ENCODE data around the gene GGCT.

Gene GGCT

DNA sequence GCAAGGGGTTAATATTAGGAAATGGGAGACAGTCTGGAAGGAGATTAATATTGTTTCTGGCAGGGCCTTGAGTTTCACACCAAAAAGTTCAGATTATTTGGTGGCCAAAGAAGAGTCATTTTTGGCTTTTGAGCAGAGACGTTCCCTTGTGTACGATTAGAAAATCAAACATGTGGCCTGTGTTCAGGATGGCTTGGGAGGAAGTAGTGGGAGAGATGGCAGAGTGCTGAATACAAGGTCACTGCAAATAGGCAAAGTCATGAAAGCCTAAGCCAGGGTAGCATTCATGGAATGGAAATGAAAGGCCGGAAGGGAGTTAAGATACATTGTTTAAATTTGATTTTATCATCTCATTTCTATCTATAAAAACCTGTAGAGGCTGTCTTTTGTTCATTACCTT is 9.5 kb upstream of the GGCT start:
- ATAC-seq, result no peak
- TF ChIP-seq, protein P1, sequence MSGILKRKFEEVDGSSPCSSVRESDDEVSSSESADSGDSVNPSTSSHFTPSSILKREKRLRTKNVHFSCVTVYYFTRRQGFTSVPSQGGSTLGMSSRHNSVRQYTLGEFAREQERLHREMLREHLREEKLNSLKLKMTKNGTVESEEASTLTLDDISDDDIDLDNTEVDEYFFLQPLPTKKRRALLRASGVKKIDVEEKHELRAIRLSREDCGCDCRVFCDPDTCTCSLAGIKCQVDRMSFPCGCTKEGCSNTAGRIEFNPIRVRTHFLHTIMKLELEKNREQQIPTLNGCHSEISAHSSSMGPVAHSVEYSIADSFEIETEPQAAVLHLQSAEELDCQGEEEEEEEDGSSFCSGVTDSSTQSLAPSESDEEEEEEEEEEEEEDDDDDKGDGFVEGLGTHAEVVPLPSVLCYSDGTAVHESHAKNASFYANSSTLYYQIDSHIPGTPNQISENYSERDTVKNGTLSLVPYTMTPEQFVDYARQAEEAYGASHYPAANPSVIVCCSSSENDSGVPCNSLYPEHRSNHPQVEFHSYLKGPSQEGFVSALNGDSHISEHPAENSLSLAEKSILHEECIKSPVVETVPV (CRISPR knock-in tag; IDR thresholded peaks at IDR 0.05), result no peak
- TF ChIP-seq ZC3H10 (CRISPR knock-in tag; IDR thresholded peaks at IDR 0.05) (no peak), TCF4 (CRISPR knock-in tag; IDR thresholded peaks at IDR 0.05; ENCODE audit: borderline replicate concordance) (no peak), POU6F1 (CRISPR knock-in tag; IDR thresholded peaks at IDR 0.05; ENCODE audit: borderline replicate concordance, low read depth) (no peak), ZNF8 (CRISPR knock-in tag; IDR thresholded peaks at IDR 0.05) (no peak), ZFP3 (CRISPR knock-in tag; IDR thresholded peaks at IDR 0.05) (no peak), ZFP30 (CRISPR knock-in tag; IDR thresholded peaks at IDR 0.05) (no peak), CREB5 (CRISPR knock-in tag; IDR thresholded peaks at IDR 0.05; ENCODE audit: low read depth) (no peak), TOX (CRISPR knock-in tag; IDR thresholded peaks at IDR 0.05; ENCODE audit: borderline replicate concordance) (no peak), SNAI2 (CRISPR knock-in tag; IDR thresholded peaks at IDR 0.05) (no peak), OSR1 (CRISPR knock-in tag; IDR thresholded peaks at IDR 0.05) (no peak), ISL1 (CRISPR knock-in tag; IDR thresholded peaks at IDR 0.05) (no peak), BACH2 (CRISPR knock-in tag; IDR thresholded peaks at IDR 0.05; ENCODE audit: borderline replicate concordance) (no peak), GLIS3 (CRISPR knock-in tag; IDR thresholded peaks at IDR 0.05) (no peak), ARNTL (CRISPR knock-in tag; IDR thresholded peaks at IDR 0.05; ENCODE audit: borderline replicate concordance, low read depth) (no peak), RARB (CRISPR knock-in tag; IDR thresholded peaks at IDR 0.05) (no peak), ZNF565 (CRISPR knock-in tag; conservative IDR thresholded peaks at IDR 0.05; ENCODE audit: low read depth) (no peak)
- TF ChIP-seq, protein P2, sequence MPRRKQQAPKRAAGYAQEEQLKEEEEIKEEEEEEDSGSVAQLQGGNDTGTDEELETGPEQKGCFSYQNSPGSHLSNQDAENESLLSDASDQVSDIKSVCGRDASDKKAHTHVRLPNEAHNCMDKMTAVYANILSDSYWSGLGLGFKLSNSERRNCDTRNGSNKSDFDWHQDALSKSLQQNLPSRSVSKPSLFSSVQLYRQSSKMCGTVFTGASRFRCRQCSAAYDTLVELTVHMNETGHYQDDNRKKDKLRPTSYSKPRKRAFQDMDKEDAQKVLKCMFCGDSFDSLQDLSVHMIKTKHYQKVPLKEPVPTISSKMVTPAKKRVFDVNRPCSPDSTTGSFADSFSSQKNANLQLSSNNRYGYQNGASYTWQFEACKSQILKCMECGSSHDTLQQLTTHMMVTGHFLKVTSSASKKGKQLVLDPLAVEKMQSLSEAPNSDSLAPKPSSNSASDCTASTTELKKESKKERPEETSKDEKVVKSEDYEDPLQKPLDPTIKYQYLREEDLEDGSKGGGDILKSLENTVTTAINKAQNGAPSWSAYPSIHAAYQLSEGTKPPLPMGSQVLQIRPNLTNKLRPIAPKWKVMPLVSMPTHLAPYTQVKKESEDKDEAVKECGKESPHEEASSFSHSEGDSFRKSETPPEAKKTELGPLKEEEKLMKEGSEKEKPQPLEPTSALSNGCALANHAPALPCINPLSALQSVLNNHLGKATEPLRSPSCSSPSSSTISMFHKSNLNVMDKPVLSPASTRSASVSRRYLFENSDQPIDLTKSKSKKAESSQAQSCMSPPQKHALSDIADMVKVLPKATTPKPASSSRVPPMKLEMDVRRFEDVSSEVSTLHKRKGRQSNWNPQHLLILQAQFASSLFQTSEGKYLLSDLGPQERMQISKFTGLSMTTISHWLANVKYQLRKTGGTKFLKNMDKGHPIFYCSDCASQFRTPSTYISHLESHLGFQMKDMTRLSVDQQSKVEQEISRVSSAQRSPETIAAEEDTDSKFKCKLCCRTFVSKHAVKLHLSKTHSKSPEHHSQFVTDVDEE (CRISPR knock-in tag; IDR thresholded peaks at IDR 0.05), result no peak
- TF ChIP-seq, protein P3, sequence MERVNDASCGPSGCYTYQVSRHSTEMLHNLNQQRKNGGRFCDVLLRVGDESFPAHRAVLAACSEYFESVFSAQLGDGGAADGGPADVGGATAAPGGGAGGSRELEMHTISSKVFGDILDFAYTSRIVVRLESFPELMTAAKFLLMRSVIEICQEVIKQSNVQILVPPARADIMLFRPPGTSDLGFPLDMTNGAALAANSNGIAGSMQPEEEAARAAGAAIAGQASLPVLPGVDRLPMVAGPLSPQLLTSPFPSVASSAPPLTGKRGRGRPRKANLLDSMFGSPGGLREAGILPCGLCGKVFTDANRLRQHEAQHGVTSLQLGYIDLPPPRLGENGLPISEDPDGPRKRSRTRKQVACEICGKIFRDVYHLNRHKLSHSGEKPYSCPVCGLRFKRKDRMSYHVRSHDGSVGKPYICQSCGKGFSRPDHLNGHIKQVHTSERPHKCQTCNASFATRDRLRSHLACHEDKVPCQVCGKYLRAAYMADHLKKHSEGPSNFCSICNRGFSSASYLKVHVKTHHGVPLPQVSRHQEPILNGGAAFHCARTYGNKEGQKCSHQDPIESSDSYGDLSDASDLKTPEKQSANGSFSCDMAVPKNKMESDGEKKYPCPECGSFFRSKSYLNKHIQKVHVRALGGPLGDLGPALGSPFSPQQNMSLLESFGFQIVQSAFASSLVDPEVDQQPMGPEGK (CRISPR knock-in tag; IDR thresholded peaks at IDR 0.05; ENCODE audit: borderline replicate concordance), result no peak

DNA sequence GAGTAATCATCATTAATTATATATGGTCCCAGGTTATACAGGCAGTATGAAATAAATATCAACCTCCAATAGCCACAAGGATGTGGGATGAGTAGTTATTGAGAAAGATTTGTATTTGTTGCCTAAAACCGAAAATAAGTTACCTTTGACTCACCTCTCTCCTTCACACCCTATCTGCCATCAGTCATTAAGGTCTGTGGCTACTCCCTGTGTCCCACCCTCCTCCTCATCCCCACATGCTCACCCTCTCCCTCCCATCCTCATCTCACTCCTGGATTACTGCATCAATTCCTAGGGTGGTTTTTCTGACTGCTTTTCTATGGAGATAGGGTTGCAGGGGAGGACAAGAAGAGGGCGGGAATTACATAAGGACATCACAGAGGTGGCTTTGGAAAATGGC is 9.1 kb upstream of the GGCT start:
- TF ChIP-seq ARNTL (CRISPR knock-in tag; IDR thresholded peaks at IDR 0.05; ENCODE audit: borderline replicate concordance, low read depth), result no peak
- ATAC-seq, result no peak

DNA sequence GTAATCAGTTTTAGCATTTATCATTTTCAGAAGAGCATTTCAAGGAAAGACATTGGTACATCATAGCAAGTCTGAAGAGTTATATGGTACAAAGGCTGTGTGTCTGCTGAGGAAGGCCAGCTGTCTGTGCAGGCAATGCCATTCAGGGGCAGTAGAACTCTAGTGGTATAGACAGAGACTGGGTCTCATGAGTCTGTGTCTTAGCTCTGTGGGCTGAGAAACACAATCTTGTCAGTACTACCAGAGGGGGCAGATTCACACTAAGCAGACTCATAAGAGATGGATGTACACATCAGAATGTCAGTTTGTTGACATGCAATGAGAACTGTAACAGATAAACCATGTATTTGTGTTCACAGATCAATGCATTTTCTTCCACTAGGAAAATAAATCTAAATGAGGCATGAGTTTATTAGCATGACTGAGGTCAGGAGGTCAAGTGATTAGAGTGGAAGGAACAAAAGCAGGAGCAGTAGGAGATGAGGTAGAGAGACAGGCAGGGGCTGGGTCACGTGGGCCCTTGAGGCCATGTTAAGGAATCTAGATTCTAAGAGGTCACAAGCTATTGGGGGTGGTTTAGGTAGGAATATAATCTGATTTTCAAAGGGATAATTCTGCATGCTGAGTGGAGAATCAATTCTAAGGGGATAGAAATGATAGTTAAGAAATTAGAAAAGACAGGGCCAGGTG is 7.5 kb upstream of the GGCT start:
- TF ChIP-seq OSR1 (CRISPR knock-in tag; IDR thresholded peaks at IDR 0.05), result no peak
- TF ChIP-seq BACH2 (CRISPR knock-in tag; IDR thresholded peaks at IDR 0.05; ENCODE audit: borderline replicate concordance), result no peak
- TF ChIP-seq TOX (CRISPR knock-in tag; IDR thresholded peaks at IDR 0.05; ENCODE audit: borderline replicate concordance), result no peak
- no peak for TF ChIP-seq GLIS3 (CRISPR knock-in tag; IDR thresholded peaks at IDR 0.05)
- no peak for TF ChIP-seq ISL1 (CRISPR knock-in tag; IDR thresholded peaks at IDR 0.05)
- TF ChIP-seq ZNF70 (CRISPR knock-in tag; IDR thresholded peaks at IDR 0.05), result no peak
- TF ChIP-seq ZNF8 (CRISPR knock-in tag; IDR thresholded peaks at IDR 0.05), result no peak
- no peak for TF ChIP-seq ESRRG (CRISPR knock-in tag; IDR thresholded peaks at IDR 0.05)
- TF ChIP-seq, protein P1 (CRISPR knock-in tag; IDR thresholded peaks at IDR 0.05), result no peak
- TF ChIP-seq, protein P3 (CRISPR knock-in tag; IDR thresholded peaks at IDR 0.05; ENCODE audit: borderline replicate concordance), result no peak
- no peak for TF ChIP-seq ARNTL (CRISPR knock-in tag; IDR thresholded peaks at IDR 0.05; ENCODE audit: borderline replicate concordance, low read depth)
- no peak for TF ChIP-seq RARB (CRISPR knock-in tag; IDR thresholded peaks at IDR 0.05)
- ATAC-seq, result peak; percentile 39; the same call in 1 of the 3 replicates

Data from SK-N-SH treated with all-trans-retinoic acid at 6 μM for 48 hours (cell line).